ENCODE measurements around the gene ZNF473. TPM values are rescaled to one million over a fixed set of nuclear protein-coding genes. Genes with fewer than 3 reads are reported as not detected.

Gene ZNF473
- total and polyA plus RNA-seq, 2 experiments from 2014 or later = 3.3 to 18.9 TPM

DNA sequence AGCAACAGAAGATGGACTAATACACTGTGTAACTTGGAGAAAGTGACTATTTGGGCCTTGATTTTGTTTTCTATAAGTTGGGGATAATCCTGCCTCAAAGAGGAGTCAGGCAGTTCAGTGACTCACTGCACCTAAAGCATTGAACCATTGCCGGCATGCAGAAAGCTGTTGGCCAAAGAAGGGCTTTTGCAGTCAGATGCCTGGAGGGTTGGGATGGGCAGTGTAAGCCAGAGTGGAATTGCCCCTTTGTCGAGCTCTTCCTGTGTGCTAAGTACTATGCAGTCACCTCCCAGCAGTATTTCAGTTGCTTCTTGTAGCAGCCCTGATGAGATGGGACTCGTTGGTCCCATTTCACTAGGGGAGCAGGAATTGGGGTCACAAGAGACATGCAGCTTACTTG, 11.1 kb downstream of the ZNF473 start (continued):
- TF ChIP-seq ZNF462 (CRISPR knock-in tag; IDR thresholded peaks at IDR 0.05) = no peak
- no peak for TF ChIP-seq JUNB (IDR thresholded peaks at IDR 0.05; ENCODE audit: unreplicated experiment)

DNA sequence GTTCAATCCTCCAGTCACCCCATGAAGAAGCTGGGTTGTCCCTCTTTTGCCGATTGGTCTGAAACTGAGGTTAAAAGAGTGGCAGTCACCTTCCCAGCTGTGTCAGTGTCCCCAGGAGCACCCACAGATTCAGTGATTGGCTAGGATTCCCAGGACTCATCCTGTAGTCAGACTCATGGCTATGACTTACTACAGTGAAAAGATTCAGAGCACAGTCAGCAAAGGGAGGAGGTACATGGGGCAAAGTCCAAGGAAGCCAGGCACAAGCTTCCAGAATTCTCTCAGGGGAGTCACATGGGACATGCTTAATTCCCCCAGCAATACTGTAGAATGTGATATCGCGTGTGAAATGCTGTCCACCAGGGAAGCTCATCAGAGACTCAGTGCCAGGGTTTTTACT, 14.2 kb downstream of the ZNF473 start:
- no peaks in the 10 kb centered on the region for H3K9me2 ChIP-seq (ENCODE audit: insufficient read depth)
- Mint-ChIP-seq H3K36me3 (ENCODE audit: low read depth) (peaks cover 91% of the 10 kb centered on the region), H3K4me3 (no peak overlapping the region), H3K27me3 (ENCODE audit: insufficient read depth, low read depth, poor library complexity) (peaks cover 6% of the 10 kb centered on the region), H3K9me3 (peaks cover 51% of the 10 kb centered on the region), H3K4me1 (no peaks in the 10 kb centered on the region), H3K27ac (no peak overlapping the region)
- H3K4me2 ChIP-seq = no peak overlapping the region
- no peak overlapping the region for H3K4me3 ChIP-seq
- H3K36me3 ChIP-seq (ENCODE audit: insufficient read depth) = peaks cover 29% of the 10 kb centered on the region
- DNase-seq (ENCODE audit: low spot score) (no peak), ATAC-seq (no peak)
- H3K79me2 ChIP-seq (replicated peaks; ENCODE audit: insufficient read depth) = 0 out of 2 replicates have a peak, but pooled peaks cover 5% of the 10 kb centered on the region
- H2AFZ ChIP-seq = no peak overlapping the region
- no peaks in the 10 kb centered on the region for H3F3A ChIP-seq (replicated peaks; ENCODE audit: low read depth)
- H3K27me3 ChIP-seq (ENCODE audit: insufficient read depth) = no peaks in the 10 kb centered on the region
- no peaks in the 10 kb centered on the region for H3K4me1 ChIP-seq (ENCODE audit: insufficient read depth)
- no peaks in the 10 kb centered on the region; the same call in 1 of the 2 replicates for H4K20me1 ChIP-seq (replicated peaks; ENCODE audit: insufficient read depth)
- H3K27ac ChIP-seq (ENCODE audit: low read depth) = no peak overlapping the region
- TF ChIP-seq CREB1 (CRISPR knock-in tag; IDR thresholded peaks at IDR 0.05; ENCODE audit: low read depth) = no peak
- TF ChIP-seq EZH2 (IDR thresholded peaks at IDR 0.05; ENCODE audit: low read depth, unreplicated experiment) = no peak
- TF ChIP-seq POLR2AphosphoS5 (IDR thresholded peaks at IDR 0.05; ENCODE audit: low read depth) = no peak
- TF ChIP-seq ZNF331 (CRISPR knock-in tag; IDR thresholded peaks at IDR 0.05; ENCODE audit: low read depth) = no peak
- TF ChIP-seq, protein P1, sequence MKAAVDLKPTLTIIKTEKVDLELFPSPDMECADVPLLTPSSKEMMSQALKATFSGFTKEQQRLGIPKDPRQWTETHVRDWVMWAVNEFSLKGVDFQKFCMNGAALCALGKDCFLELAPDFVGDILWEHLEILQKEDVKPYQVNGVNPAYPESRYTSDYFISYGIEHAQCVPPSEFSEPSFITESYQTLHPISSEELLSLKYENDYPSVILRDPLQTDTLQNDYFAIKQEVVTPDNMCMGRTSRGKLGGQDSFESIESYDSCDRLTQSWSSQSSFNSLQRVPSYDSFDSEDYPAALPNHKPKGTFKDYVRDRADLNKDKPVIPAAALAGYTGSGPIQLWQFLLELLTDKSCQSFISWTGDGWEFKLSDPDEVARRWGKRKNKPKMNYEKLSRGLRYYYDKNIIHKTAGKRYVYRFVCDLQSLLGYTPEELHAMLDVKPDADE (IDR thresholded peaks at IDR 0.05) = no peak
- no peak for TF ChIP-seq STAT1 (IDR thresholded peaks at IDR 0.05; ENCODE audit: unreplicated experiment)
- TF ChIP-seq, protein P2, sequence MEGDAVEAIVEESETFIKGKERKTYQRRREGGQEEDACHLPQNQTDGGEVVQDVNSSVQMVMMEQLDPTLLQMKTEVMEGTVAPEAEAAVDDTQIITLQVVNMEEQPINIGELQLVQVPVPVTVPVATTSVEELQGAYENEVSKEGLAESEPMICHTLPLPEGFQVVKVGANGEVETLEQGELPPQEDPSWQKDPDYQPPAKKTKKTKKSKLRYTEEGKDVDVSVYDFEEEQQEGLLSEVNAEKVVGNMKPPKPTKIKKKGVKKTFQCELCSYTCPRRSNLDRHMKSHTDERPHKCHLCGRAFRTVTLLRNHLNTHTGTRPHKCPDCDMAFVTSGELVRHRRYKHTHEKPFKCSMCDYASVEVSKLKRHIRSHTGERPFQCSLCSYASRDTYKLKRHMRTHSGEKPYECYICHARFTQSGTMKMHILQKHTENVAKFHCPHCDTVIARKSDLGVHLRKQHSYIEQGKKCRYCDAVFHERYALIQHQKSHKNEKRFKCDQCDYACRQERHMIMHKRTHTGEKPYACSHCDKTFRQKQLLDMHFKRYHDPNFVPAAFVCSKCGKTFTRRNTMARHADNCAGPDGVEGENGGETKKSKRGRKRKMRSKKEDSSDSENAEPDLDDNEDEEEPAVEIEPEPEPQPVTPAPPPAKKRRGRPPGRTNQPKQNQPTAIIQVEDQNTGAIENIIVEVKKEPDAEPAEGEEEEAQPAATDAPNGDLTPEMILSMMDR (conservative IDR thresholded peaks at IDR 0.05; ENCODE audit: low read depth in 2 of 2) = no peak
- TF ChIP-seq, protein P3, sequence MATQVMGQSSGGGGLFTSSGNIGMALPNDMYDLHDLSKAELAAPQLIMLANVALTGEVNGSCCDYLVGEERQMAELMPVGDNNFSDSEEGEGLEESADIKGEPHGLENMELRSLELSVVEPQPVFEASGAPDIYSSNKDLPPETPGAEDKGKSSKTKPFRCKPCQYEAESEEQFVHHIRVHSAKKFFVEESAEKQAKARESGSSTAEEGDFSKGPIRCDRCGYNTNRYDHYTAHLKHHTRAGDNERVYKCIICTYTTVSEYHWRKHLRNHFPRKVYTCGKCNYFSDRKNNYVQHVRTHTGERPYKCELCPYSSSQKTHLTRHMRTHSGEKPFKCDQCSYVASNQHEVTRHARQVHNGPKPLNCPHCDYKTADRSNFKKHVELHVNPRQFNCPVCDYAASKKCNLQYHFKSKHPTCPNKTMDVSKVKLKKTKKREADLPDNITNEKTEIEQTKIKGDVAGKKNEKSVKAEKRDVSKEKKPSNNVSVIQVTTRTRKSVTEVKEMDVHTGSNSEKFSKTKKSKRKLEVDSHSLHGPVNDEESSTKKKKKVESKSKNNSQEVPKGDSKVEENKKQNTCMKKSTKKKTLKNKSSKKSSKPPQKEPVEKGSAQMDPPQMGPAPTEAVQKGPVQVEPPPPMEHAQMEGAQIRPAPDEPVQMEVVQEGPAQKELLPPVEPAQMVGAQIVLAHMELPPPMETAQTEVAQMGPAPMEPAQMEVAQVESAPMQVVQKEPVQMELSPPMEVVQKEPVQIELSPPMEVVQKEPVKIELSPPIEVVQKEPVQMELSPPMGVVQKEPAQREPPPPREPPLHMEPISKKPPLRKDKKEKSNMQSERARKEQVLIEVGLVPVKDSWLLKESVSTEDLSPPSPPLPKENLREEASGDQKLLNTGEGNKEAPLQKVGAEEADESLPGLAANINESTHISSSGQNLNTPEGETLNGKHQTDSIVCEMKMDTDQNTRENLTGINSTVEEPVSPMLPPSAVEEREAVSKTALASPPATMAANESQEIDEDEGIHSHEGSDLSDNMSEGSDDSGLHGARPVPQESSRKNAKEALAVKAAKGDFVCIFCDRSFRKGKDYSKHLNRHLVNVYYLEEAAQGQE (IDR thresholded peaks at IDR 0.05; ENCODE audit: unreplicated experiment) = no peak
